HG03342 (cell line): ENCODE measurements around the gene PLET1.

Experiments used
- ATAC-seq: cut with Tn5 transposase; IDR thresholded peaks from one replicate; pipeline ENCODE4 v1.9.1; 2021; ENCODE audit warnings: mild to moderate bottlenecking, moderate library complexity; ENCODE audit not compliant: unreplicated experiment

The PLET1 gene

DNA sequence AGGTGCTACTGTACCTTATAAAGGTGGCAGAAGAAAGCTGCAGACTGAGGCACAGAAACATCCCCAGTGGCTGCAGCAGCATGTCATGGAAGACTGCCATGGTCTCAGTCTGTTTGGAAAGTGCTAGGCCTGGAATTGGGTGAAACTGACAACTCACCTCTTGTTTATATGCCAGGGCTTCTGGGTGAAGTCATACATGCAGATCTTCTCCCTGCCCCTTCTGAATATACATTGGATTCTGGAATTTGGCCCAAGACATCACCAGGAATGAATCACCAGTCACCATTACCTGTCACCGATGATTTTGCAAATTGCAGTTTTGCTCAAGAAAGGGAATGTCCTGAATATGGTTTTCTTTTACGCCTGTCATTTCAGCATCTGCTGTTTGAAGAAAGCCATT lies at the start of gene PLET1:
Gene PLET1 (minus strand): TSS at position 371 of the 400 bp plus-strand sequence. CDS start 271 bp downstream, at position 100.
- no peak for ATAC-seq

GRCh38 chr11:112310419-112310818 lies 49.8 kb upstream of the PLET1 start:
- ATAC-seq = no peak

DNA sequence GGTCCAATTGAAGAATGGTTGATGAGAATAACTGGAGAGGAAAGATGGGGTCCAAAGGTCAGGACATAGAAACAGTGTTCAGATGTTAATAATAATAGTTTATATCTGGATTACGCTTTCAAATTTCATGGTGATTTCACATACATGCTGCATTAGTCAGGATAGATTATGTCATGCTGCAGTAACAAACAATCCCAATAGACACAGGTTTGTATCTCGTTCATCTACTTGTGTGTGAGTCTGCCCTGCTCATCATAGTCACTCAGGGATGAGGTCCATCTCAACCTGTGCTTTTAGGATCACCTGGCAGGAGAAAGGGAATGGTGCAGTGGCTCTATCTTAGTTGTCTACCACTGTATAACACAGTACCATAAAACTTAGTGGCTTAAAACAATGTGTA lies 48.0 kb upstream of the PLET1 start:
- no peak for ATAC-seq

- no peak for ATAC-seq
Observed at GRCh38 chr11:112307616-112308015, 47.0 kb upstream of the PLET1 start.

- no peak for ATAC-seq
Observed at GRCh38 chr11:112306230-112306629, 45.6 kb upstream of the PLET1 start.

DNA sequence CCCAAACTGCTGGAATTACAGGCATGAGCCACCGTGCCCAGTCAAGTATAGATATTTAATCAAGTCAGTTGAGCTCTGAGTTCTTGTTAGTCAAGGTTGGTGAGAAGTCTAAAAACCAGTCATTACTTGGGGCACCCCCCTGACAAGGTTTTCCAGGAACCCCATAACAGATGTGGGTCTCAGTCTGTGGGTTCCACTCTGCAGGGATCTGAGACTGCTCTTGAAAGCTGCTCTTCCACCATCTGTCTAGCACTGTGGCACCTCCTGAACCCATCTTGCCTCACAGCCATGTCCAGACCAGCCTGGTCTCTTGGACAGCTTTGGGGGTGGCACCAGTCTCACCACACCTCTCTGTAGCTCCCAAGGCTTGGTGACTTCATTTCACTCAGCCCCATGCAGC lies 44.3 kb upstream of the PLET1 start:
- no peak for ATAC-seq

- no peak for ATAC-seq
Observed at GRCh38 chr11:112303616-112304015, 43.0 kb upstream of the PLET1 start.

DNA sequence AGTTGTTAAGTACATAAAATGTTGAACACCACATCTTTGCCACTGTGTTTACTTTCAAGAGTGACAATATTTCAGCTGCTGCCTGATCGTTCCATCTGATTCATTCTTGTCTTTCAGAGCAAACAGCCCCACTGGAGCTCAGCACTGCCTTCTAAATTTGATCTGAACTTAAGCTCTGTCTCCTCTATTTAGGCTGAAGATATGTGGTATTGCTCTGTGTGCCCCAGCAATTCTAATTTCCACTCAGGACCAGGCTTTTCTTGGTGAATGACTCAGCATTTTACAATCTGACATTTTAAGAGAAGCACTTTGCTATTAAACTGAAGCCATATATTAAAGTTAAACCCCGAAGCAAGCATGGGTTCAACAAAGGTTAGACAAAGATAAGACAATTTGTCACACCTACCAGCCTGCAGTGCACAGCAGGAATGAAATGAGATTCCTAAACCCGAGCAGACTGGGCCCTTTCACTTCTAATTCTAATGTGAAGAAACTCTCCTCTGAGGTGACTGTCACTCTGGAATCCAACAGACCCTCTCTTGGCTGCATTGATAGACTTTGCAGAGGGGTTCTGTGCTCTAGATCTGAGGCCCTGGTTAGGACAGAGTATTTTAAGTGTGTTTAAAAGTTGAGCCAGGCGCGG lies 41.7 kb upstream of the PLET1 start:
- no peak for ATAC-seq

DNA sequence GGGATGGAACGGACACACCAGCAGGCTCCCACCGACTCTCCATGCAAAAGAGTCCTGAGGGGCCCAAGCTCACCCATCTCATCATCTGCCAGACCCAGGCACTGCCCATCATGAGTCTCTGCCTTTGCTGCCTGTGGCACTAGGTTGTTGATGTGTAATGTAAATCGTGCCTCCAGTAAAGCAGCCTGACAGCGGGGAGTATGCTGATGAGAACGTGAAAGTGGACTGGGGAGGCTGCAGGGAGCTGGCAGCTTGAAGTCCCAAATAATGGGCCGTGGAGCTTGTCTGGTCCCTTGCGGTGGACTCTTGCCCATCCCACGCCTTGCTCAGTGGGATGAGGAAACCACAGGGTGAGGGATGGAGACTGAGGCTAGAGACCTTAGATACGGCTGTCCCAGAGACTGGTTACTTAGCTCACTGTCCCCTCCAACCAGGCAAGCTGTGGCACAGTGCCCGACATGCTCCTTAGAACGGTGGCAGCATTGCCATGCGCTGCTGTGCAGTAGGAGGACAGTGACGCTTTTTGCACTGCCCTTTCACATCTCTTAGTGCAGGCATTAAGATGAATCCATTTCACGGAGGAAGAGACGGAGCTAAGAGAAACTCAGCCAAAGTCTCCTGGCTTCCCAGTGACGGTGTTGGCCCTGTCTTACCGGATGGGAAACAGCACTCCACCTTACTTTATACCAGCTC lies 39.6 kb upstream of the PLET1 start:
- ATAC-seq = no peak

- ATAC-seq = no peak
Observed at GRCh38 chr11:112298535-112298934, 37.9 kb upstream of the PLET1 start.

GRCh38 chr11:112297248-112297866 lies 36.7 kb upstream of the PLET1 start:
- no peak for ATAC-seq

DNA sequence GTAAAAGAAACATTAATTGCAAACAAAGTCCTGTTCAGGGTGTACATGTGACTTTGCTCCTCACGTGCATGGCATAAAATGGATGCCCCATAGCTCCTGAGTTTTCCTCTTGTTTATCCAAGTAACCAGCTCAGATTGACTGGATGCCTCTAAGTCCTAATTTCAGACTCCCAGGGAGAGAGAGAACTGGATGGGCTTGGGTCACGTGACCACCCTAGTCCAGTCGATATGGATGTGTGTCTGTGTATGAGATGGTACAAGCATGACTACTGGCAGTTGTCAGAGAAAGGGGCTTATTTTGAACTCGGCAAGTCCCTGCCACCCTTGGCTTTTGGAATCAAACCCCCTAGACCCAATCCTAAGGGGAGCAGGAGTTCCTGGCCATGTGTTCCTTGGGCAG lies 35.4 kb upstream of the PLET1 start:
- no peak for ATAC-seq

DNA sequence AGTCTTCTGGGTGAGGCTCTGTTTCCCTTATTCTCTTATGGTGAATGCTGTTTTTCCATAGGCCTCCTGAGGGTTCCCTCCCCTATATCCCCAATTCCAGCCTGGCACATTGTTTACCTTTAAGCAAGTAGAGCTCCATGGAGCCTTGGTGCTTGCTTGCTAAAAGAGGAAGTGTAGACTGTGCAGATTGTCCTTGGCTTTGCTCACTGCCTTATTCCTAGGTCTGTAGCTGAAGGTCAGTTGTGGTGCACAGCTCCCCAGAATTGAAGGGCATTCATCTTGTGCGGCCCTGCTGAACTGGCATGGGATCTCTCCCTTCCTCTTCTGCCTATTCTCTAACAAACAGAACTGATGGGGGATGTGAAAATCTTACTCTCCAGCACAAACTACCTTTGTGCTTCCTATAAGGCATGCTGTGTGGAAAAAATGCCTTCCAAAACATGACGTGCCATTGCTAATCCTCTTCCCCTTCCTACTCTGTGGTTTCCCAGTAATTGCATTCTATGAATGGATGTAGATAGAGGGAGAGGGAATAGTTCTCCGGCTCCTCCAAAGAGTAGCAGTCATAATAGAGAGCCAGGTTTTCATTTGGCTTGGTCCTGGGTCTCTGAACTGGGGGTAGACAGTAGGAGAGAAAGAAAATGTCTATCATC lies 34.2 kb upstream of the PLET1 start:
- no peak for ATAC-seq

DNA sequence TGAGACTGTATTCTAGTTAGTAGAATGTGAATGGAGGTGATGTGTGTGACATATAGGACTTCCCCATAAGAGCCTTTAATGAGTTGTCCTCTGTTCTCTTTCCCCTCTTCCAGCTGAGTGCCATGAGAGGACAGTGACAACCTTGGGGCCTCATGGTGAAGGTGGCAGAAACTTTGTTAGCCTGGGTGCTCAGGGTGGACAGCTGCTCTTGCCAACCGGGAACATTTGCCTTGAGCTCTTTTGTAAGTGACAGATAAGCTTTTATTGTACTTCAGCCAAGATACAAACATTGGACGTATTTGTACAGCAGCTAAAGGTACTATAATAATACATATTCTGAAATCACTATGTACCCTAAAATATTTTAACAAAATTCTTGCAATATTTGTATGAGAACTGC lies 33.0 kb upstream of the PLET1 start:
- ATAC-seq = no peak

- ATAC-seq = no peak
Observed at GRCh38 chr11:112292785-112293407, 32.2 kb upstream of the PLET1 start.

DNA sequence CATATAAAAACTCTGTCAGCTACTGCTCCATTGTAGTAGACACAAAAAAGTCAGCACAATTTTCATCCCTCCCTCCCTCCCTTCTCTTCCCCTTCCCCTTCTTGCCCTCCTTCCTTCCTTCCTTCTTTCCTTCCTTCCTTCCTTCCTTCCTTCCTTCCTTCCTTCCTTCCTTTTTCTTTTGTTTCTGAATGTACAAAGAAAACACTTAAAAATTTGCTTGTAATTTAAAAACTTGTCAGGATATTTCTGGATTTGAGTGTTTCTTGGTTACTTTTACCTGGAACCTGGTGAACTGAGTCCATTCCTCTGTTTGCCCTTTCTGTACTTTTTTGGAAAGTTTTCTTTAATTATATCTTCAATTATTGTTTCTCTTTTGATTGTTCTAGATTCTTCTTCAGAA lies 31.5 kb upstream of the PLET1 start:
- ATAC-seq = no peak

DNA sequence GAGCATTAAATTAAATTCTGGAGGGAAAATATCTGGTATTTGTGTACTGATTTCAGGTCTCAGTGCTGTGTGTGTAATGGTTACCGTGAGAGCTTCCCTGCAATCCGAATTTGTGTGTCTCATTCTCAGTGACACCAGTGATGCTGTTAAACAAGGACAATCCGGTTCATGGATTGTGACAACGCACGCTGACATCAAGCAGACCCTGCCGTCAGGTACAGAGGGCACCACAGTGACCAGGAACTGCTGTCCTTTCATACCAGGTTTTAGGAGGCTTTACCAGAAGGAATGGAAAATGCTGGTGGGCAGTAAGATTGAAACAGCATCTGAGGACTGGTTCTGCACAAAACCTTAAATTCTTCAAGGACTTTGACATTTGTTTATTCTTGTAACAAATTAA lies 30.5 kb upstream of the PLET1 start:
- ATAC-seq = no peak

GRCh38 chr11:112290493-112290850 lies 29.8 kb upstream of the PLET1 start:
- no peak for ATAC-seq

- peak; percentile 92 for ATAC-seq
Observed at GRCh38 chr11:112289588-112290492, 29.2 kb upstream of the PLET1 start.

GRCh38 chr11:112288021-112288420 lies 27.4 kb upstream of the PLET1 start:
- no peak for ATAC-seq
